ENCODE measurements around the gene LHFPL2.
"Not testable (repeated sequence)": the region's sequence is repeated elsewhere in the genome, so short reads cannot be mapped to it uniquely, and the experiment has no call there.

Gene LHFPL2

DNA sequence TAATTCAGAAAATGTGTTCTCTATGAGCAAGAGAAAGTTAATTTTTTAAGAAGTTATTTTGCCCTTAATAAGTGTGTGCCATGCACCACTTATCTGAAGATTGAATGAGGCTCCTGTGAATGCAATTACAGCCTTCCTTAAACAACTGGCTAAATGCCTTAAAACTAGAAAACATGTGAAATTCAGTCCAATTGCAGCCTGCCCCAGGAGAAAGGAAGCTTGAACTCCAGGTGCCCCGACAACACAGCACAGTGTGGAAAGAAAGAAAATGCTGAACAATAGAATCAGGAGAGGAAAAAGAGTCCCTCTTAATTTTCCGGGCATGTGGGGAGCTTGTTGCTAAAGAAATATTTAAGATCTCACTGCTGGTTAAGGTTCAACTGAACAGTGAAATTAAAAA is 8.8 kb downstream of the LHFPL2 start:
- no peak for DNase-seq

DNA sequence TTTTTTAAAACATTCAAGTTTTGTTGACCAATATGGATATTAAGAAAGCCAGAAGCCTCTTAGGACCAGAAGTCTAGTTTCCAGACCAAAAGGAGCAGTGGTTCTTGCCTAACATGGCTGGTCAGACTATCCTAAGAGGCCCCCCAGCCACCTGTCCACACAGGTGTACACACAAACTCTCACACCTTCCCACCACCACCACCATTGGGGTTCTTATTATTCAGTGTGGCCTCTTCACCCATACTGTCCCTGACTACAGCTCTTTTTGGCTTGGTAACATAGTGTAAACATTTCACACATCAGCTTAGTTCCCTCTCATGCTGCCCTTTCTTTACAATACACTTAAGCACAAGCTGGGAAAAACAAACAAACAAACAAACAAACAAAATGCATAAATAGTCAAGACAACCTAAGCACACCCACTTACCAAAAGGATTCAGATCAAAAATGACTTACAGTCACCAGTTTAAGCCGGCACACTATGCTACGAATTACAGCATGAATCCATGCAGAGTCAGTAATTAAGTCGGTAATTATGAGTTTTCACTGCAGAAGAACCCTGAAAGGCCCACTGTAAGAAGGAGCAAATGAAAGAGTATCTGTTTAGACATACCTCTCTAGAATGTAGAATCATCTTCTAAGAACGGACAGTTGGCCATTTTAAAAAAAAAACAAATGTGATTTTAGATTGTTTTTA is 9.5 kb downstream of the LHFPL2 start:
- no peak for DNase-seq

DNA sequence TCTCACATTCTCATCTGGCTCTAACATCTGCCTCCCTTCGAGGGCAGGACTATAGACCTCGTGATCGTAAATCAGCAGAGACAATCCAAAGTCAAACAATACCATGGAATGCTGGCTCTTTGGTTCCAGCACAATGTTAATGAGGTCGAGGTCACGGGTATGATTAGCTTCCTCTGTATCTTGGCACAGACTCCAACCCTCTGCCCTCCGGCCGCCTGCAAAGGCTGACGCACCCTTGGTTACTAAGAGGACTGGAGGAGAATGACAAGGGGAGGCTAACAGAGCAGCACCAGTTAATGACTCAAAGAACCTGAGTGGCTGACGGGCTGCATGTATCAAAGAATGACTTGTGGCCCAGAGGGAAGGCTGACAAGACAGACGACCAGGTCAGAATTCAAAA is 10.1 kb downstream of the LHFPL2 start:
- no peak for DNase-seq

DNA sequence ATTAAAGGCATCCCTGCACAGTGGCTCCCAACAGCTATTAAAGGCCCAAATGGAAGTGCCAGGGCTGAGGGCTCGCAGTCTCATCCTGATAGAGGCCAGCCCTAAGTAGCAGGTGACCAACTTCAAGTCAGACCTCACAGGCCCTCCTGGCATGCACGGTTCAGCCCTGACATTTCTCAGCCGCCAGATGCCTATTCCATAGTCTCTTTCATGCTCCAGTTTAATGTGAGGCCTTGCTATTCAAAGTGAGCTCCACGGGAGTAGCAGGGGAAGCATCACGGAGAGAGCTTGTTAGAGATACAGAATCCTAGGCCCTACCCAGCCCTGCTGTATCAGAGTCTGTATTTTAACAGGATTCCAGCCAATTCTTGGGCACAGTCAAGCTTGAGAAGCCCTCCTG is 11.1 kb downstream of the LHFPL2 start:
- no peak for DNase-seq

DNA sequence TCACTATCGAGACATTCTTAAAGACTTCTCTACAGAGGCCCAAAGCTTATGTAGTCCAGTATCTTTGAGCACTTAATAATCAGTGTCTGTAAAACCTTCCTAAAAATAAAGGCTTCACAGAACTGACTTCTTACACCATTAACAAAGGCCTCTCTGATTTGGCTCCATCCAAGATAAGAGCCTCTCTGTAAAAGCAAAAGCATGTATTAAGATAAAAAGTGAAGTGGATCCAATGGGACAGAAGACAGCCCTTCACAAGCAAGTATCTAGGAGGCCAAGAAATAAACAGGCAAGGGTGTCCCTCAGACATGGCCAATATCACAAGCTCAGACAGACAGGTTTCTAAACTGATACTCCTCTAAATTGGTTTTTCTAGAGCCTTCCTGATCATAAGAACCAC is 11.9 kb downstream of the LHFPL2 start:
- no peak for DNase-seq

DNA sequence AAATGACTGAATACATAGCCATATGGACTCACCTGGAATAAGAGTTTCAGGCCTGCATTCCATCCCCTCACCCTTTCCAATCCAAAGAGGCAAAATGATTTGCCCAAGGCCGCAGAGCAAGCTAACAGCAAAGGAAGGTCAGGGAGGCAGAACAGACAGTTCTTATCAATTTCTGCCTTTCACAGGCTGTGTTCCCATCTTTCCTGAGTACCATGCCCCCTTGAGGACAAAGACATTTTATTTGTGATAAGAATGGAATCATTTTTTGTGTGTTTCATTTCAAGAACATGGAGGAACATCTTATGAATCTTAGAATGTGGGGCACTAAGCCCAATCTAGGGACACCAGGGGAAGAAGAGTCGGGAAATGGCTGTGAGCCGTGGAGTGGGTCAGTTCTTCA is 13.9 kb downstream of the LHFPL2 start:
- DNase-seq: no peak

DNA sequence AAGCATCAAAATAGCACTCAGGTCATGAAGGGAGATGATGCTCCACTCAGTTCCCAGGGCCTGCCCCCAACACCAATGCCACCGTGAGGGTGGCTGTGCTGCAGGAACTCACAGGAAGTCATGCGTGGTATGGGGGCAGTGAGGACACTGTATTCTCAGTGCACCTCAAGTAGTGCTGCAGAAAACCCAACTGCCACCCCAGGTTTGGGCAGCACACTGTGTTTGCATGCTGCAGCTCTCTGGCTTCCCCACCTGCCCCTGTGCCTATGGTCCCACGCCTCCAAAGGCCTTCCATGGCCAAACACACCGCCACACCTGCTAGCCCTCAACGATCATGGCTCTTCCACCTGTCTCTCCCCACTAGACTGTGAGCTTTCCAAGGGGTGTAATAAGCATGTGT is 14.3 kb downstream of the LHFPL2 start:
- no peak for DNase-seq

DNA sequence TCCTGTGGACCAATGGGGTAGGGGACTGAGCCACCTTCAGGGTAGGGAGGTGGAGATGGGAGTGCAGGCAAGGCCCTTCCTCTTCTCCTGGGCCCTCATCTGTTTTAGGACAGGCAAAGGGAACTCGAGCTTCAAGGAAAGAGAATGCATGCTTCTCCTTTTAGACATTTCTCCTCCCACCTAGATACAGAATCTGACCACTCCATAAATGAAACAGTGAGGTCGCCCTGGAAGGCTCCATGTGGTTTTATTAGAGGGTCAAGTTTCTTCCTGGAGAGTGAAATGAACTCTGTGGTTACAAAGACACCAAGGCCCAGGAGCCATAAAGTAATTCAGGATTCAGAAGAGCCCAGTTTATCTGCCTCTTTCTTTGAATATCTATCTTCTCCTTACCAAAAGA is 14.9 kb downstream of the LHFPL2 start:
- no peak for DNase-seq

DNA sequence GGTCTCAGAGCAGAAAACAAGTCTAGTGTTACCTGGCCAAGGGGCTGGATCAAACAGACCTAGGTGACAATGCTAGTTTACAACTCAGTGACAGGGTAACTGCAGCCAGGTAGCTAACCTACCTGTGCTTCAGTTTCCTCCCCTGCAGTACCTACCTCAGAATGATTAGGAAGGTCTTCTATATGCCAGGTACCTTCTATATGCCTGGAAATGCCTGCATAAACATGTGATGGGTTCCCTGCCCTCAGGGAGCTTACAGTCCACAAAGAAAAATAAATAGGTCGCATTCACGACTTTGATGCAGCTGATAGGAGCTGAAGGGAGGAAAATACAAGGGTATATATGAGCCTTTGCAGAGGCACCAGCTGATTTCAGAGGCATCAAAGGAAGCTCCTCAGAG is 16.1 kb downstream of the LHFPL2 start:
- no peak for DNase-seq

DNA sequence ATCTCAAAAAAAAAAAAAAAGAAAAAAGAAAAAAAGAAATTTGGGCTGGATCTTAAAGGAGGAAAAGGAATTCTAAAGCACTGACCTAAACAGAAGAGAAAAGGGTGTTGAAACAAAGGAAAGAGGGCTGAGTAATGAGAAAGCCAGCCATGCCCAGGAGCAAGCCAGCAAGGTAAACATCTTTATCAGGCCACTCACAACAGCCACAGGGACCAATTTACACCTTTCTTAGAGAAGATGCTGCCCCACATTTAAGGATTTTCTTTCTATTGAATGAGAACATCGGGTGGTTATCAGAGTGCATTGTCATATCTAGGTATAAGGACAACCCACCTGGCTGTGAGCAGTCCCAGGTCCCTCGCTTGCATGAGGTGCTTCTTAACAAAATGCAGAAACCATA is 16.6 kb downstream of the LHFPL2 start:
- DNase-seq: no peak

DNA sequence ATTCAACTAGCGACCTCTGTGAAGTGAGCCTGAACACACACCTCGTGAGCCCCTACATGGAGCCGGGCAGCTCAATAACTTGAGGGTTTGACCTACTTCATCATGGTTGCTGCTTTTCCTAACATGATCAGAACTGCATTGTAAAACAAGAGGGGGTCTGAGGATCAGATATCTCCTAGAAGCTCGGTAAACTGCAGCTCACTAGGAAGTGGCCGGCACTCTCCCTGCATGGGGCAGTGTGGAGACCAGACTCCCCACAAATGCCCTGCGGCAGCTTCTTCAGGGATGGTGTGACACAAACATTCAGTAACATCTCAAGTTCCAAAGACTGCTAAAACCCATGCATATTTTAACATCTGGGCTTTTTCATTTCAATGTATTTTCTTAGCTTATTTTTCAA is 18.5 kb downstream of the LHFPL2 start:
- no peak for DNase-seq

DNA sequence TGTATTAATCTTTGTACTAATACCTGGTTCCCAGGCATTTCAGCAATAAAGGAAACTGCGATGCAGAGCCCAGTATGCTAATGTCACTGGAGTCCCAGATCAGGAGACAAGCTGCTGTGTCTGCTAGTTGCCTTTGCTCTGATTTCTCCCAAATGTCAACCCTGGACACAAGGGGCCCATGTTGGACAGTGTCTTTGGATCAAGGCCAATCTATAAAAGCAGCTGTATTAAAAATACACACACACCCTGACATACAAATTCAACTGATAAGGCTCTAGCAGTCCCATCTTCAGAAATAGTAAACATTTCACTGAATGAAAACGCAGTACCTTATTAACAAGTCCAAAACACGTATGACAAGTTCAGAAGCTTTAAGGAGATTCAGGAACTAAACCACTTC is 18.9 kb downstream of the LHFPL2 start:
- DNase-seq: no peak

DNA sequence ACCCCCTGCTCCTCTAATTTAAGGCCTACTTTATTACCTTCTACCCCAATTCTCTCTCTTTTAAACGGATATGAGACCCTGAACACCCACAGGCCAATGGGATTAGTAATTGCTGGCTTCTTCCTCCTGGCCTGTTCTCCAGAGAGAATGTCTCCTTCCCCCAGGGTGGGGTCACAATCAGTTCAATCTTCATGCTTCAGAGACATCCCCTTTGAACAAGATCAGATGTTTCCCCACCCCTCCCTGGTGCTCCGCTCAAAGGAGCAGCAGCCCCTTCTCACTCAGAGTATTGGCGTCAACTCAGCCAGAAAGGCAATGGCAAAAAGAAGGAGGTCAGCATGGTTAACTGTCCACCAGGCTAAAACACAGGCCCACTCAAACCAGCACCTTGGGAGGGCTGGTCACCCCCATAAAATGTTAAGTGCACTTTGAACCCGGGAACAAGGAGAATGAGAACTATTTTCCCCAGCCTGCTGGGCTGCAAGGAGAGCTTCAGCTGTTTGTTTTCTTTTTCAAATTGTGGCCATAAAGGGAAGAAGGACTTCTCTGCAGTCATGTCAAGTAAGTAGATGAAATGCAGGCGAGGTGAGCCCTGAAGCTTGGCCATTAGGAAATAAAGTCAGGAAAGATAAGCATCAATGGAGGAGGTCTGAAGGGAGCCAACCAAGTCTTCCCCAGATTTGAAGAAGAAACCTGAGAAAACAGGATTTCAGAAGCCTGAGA is 20.1 kb downstream of the LHFPL2 start:
- DNase-seq: no peak

DNA sequence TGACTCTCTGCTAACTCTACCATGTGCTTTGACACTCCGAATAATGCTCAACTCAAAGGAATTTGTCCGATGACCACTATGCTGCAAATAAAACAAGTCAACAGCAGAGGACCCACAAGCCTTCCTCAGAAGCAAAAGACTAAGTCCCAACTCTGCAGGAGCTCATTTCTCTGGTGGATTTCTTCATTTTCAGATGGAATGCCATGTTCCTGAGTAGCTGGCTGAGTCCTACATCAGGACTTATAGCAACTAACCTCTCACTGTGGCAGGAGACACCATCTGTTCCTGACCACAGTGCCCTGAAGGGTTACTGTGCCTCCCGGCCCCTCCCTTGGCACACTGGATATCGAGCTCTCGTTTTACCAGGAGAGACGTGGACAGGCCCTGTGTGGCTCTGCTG is 20.8 kb downstream of the LHFPL2 start:
- no peak for DNase-seq

DNA sequence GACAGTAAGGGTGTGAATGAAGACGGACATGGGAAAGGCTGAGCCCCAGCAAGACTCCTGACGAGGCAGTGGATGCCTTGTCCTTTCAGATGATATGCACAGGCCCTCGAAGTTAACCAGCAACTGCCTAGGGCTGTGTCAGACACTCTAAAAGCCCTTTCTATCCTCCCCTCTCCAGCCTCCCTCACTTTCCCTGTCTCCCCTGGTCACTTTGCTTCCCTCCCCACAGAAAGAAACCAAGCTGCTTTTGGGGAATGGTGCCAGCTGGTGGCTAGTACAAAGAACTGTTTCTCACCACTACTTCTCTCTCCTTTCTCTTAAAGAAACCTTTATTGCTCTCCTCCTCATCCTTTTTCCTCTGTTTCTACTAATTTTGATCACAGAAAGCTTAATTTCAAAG is 21.4 kb downstream of the LHFPL2 start:
- DNase-seq: no peak

DNA sequence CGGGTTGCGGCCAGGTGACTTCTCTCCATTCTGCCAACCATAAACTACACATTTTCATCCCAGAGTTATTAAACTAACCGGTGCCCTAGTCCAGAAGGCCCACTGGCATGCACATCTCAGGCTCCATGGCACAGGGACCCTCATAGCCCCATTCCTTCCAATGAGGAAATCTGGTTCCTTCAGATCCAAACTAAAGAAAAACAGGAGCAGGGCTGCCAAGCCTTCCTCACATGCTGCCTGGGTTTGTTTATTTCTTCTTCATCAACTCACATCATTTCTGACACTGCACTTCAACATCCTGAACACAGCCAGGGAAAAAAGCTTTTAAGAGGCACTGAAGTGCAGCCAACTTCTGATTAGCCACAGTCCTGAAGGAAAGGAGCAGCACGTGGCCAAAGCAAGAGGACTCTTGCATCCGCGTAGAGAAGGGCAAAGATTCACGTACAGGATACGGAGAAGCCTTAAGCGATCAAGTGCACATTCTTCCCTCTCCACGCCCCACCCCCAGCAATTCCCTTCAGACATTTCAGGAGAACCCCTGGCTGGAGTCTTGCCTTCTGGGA is 22.5 kb downstream of the LHFPL2 start:
- no peak for DNase-seq

DNA sequence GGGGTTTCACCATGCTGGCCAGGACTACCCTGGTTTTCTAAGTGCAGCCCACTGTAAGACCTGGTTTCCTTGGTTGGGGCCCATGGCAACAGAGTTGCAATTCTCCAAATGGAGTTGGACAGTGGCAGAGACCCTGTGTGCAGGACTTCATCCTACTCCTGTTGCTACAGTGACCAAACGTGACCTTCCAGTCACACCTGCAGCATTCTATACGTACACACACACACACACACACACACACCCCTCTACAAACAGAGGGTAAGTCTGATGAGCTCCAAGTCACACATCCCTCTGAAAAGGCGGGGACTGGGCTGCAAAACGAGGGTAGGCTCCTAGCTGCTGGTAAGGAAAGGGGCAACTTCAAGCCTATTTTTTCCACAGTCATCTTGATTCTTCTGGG is 23.6 kb downstream of the LHFPL2 start:
- no peak for DNase-seq

DNA sequence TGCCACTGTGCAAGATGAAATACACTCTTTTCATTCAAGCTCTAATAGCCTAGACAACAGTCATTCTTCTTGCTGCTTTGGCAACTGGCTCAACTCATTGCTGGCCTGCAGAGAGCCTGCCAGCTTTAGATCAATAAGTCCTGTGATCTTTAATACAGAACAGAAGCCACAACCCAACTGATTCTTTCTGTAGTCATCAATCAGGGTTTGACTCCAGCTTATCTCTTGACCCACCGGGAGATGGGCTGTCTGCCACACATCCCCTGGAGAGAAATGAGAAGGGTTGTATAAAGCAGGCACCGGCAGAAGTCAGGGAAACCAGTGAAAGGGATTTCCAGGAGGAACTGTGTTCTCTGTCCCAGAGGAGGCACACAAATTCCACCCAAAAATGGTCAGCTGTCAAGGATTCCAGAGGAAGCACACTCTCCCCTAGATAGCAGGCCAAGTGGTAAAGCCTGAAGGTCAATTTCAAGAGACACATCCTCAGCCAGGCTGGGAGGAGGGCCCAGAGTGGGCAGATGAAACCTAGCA is 24.5 kb downstream of the LHFPL2 start:
- DNase-seq: no peak

DNA sequence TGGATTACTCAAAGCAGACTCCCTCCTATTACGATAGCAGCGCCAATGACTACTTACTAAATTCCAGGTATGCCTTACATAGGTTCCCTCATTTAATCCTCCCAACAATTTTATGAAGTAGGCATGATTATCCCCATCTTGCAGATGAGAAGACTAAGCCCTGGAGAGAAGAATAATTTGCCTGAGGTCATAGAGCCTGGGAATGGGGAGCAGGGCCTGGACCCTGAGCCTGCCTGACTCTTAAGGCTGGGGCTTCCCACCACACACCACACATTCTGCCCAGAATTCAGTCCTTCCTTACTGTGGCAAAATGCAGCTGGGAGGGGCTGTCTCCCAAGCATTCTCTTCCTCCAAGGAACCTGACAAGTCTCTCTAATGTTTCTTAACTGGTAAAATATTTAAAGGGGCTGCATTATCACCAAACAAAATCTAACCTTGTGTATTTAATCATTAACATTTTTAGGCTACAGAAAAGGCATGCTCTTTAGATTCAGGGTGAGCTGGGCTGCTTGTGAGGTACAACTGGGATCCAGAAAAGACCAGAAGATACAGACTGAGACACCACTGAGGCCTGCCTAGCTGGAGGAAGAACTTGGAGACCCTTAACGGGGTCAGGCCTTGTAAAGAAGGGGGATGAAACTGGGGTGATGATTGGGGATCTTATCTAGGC is 26.1 kb downstream of the LHFPL2 start:
- no peak for DNase-seq

DNA sequence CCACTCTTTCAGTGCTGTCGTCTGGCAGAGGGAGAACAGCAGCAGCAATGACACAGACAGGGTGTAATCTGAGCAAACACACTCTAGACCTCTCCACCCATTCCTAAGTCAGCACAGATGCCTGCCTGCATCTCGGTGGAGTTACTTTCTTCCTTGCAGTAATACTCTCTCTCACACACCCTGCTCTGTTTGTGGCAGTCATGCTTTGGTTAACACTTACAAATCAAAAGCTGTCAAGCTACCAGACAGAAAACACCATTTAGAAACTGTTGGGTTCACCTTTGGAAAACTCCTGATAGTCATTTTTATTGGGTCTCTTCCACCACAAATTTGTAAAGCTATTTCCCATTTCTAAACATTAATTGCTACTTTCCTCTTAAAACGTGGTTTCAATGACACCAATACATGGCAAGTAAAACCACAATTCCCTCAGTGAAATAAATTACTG is 27.3 kb downstream of the LHFPL2 start:
- DNase-seq: no peak

DNA sequence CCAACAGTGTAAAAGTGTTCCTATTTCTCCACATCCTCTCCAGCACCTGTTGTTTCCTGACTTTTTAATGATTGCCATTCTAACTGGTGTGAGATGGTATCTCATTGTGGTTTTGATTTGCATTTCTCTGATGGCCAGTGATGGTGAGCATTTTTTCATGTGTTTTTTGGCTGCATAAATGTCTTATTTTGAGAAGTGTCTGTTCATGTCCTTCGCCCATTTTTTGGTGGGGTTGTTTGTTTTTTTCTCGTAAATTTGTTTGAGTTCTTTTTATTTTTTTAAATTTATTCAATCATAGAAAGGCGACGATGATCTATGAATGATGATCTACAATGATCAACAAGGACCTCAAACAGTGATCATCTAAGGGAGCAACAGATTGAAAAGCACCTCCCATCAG is 28.5 kb downstream of the LHFPL2 start:
- DNase-seq: not testable (repeated sequence)

DNA sequence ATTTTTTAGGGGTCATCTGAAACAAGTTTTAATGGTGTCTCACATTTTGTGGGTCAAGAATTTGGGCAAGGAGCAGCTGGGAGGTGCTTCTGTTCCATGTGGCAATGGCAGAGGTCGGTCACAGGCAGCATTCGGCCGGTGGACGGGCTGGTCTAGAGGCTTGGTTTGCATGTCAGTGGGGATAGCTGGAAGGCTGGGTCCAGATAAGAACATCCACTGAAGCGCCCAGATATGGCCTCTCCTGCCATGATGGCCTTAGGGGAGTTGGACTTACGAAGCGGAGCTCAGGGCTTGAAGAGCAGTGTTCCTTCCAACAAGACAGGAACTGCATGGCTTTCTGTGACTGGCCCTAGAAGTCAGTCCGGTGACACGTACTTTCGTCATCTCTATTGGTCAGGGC is 30.3 kb downstream of the LHFPL2 start:
- DNase-seq: no peak

DNA sequence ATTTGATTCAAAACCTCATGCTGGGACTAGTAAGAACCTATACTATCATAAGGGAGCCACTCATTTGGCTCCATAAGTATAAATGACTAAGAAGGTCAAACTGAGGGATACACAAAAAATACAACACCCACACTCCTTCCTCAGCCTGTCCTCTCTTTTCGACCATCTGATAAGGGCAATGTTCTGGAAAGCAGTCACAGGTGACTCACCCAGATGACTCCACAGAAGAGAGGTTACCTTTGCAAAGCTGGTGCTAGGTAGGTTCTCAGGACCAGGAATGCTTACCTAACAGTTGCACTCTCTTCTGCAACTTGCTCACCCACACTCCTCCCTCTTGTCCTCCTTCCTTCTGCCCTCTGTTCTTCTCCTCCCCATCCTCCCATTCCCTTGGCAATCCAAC is 32.9 kb downstream of the LHFPL2 start:
- DNase-seq: no peak

DNA sequence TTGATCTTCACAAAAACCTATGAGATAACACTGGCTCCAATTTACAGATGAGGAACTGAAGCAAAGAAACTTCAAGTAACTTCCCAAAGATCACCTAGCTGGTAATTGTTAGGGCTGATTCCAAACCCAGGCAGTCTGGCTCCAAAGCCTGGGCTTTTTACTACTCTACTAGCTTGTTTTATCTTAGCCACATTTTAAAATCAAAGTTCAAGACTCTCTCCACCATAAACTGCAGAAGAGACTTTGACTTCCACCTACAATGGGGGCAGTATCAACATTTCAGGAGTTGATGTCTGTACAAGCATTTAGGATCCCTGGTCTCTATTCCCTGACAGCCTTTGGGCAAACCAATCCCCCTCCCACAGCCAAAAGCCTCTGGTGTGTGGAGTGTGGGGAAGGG is 33.8 kb downstream of the LHFPL2 start:
- no peak for DNase-seq
